Adrenal gland (tissue), 12 donors: ENCODE measurements around the gene MEGF11. TPM values are rescaled to one million over a fixed set of nuclear protein-coding genes. Genes with fewer than 3 reads are reported as not detected.

Experiments used
- DNase-seq, 7 donors: peaks; one replicate each; pipeline ENCODE4 v3.0.0-alpha.2; 2019 to 2020
- H3K27ac ChIP-seq, 5 donors: fragments of 200-600 bp; sonication (generic) in 4 of 5; 1 replicate in 3 of 5; 2 replicates in 2 of 5; pipeline versions ENCODE4 v1.5.1 to v1.8.0; 2016 to 2020; ENCODE audit warnings: mild to moderate bottlenecking in 1 of 5
- H3K27me3 ChIP-seq: fragments of 200-600 bp; 2 replicates; pipeline ENCODE4 v1.8.0; 2021
- H3K36me3 ChIP-seq, 2 donors: fragments of 200-600 bp; replicated peaks in 1 of 2; 1 replicate in 1 of 2; 2 replicates in 1 of 2; pipeline versions ENCODE4 v1.5.1 to v1.8.0; 2018 to 2022
- H3K4me1 ChIP-seq, 2 donors: fragments of 200-600 bp; replicated peaks in 1 of 2; 1 replicate in 1 of 2; 2 replicates in 1 of 2; pipeline versions ENCODE4 v1.5.1 to v1.8.0; 2018 to 2021
- H3K4me3 ChIP-seq, 4 donors: fragments of 200-600 bp; sonication (generic) in 3 of 4; one replicate each; pipeline ENCODE4 v1.5.1; 2016 to 2018
- H3K9me3 ChIP-seq, 3 donors: fragments of 200-600 bp; sonication (generic) in 1 of 3; replicated peaks in 1 of 3; 1 replicate in 2 of 3; 2 replicates in 1 of 3; pipeline versions ENCODE4 v1.5.1 to v1.8.0; 2016 to 2021
- CTCF ChIP-seq, 6 experiments: fragments of 450-650 bp in 4 of 6; fragments of 200-600 bp in 2 of 6; sonication (generic) in 1 of 6; IDR thresholded peaks; 1 replicate in 5 of 6; 2 replicates in 1 of 6; pipeline versions ENCODE4 v1.5.1 to v1.8.0; 2016 to 2021; ENCODE audit warnings: antibody characterized with exemption in 6 of 6, mild to moderate bottlenecking in 2 of 6, moderate library complexity in 1 of 6
- POLR2A ChIP-seq, 2 donors: fragments of 450-650 bp; IDR thresholded peaks; one replicate each; pipeline ENCODE4 v1.6.1; 2017; ENCODE audit warnings: antibody characterized with exemption in 2 of 2, mild to moderate bottlenecking in 2 of 2, moderate library complexity in 1 of 2
- WGBS, 4 donors: extraction: QIAGEN DNeasy Blood & Tissue Kit in 2 of 4; methylation state at CpG; one replicate each; pipeline versions ENCODE4 v1.1.5 to v1.1.7; 2013 to 2017; 5-methylcytosine and 5-hydroxymethylcytosine counted together
- intact Hi-C, 2 donors: fragments of 100-400 bp; cut with DNase I; formaldehyde crosslinking; loops; one replicate each; pipeline versions ENCODE4 v1.14.1 to v1.15.0; 2022 to 2023
- polyA plus RNA-seq, 3 donors: library from polyadenylated mRNA; stranded (reverse); fragments of 200-250 nt in 2 of 3; fragments of 350-450 nt in 1 of 3; fragmentation: Illumina TruSeq in 1 of 3; extraction: RNeasy Lipid Tissue Mini Kit (QIAGEN cat#74804) in 1 of 3; gene quantifications; one replicate each; pipeline ENCODE4 v1.2.3, GENCODE V29; 2013 to 2014
- total RNA-seq, 9 donors: library from RNA; depleted of rRNA in 4 of 9; stranded (reverse); fragments of >200 nt in 4 of 9; fragments of 120-200 nt in 1 of 9; fragmentation: NEBNext Ultra II Directional in 1 of 9; extraction: Animal tissue kit (Norgen Biotek cat#: 25700) in 1 of 9; gene quantifications; one replicate each; pipeline versions ENCODE4 v1.1.0 to v1.2.4, GENCODE V29; 2013 to 2023
- donor health status: healthy with polysubstance abuse.
- donor health status: Bipolar disorder and iron deficiency.
- donor health status: DM: yes; HTN: yes; CAD: no.
- donor health status: DM: no; HTN: no; CAD: no.
- donor health status: DM: no; HTN: no; CAD: no.
- donor health status: DM: yes; HTN: yes; CAD: no.

Gene MEGF11
- total and polyA plus RNA-seq, 12 donors = 0.04 to 0.98 (median 0.14) TPM; not detected in 5

GRCh38 chr15:66107070-66107469 lies 146.5 kb downstream of the MEGF11 start:
- Histone ChIP-seq H3K36me3 (no peaks in the 10 kb centered on the region), H3K4me3 (no peak overlapping the region), H3K9me3 (no peaks in the 10 kb centered on the region), H3K27me3 (no peaks in the 10 kb centered on the region), H3K27ac (no peak overlapping the region), H3K4me1 (no peaks in the 10 kb centered on the region)
- WGBS, 4 donors = 81 to 90% (median 82%) methylated on average over 2 to 7 of the region's 7 CpGs; no CpG with 5 or more reads in 1 of the 4 donors
- TF ChIP-seq CTCF (IDR thresholded peaks at IDR 0.05) = no peak
- TF ChIP-seq POLR2A (IDR thresholded peaks at IDR 0.05) = no peak
- intact Hi-C loops = no loop called here
- no peak for DNase-seq

GRCh38 chr15:66105286-66106265 lies 148.0 kb downstream of the MEGF11 start:
- H3K27ac ChIP-seq = no peak overlapping the region
- H3K27me3 ChIP-seq = no peaks in the 10 kb centered on the region
- no peak overlapping the region for H3K4me3 ChIP-seq
- DNase-seq = no peak
- H3K4me1 ChIP-seq = no peaks in the 10 kb centered on the region
- H3K36me3 ChIP-seq = no peaks in the 10 kb centered on the region
- intact Hi-C loops = no loop called here
- TF ChIP-seq CTCF (IDR thresholded peaks at IDR 0.05) (no peak), POLR2A (IDR thresholded peaks at IDR 0.05) (no peak)
- 84 to 89% (median 87%) methylated on average over 9 of the region's 9 CpGs for WGBS, 4 donors
- H3K9me3 ChIP-seq = no peaks in the 10 kb centered on the region

- H3K9me3 ChIP-seq = no peaks in the 10 kb centered on the region
- intact Hi-C loops = no loop called here
- H3K4me1 ChIP-seq = no peaks in the 10 kb centered on the region
- no peak overlapping the region for H3K27ac ChIP-seq
- no peak for DNase-seq
- no peaks in the 10 kb centered on the region for H3K36me3 ChIP-seq
- 80 to 91% (median 86%) methylated on average over 3 of the region's 3 CpGs for WGBS, 4 donors
- TF ChIP-seq POLR2A (IDR thresholded peaks at IDR 0.05) (no peak), CTCF (IDR thresholded peaks at IDR 0.05) (no peak)
- H3K27me3 ChIP-seq = no peaks in the 10 kb centered on the region
- H3K4me3 ChIP-seq = no peak overlapping the region
These were observed 150.3 kb downstream of the MEGF11 start for GRCh38 chr15:66103293-66103590.

DNA sequence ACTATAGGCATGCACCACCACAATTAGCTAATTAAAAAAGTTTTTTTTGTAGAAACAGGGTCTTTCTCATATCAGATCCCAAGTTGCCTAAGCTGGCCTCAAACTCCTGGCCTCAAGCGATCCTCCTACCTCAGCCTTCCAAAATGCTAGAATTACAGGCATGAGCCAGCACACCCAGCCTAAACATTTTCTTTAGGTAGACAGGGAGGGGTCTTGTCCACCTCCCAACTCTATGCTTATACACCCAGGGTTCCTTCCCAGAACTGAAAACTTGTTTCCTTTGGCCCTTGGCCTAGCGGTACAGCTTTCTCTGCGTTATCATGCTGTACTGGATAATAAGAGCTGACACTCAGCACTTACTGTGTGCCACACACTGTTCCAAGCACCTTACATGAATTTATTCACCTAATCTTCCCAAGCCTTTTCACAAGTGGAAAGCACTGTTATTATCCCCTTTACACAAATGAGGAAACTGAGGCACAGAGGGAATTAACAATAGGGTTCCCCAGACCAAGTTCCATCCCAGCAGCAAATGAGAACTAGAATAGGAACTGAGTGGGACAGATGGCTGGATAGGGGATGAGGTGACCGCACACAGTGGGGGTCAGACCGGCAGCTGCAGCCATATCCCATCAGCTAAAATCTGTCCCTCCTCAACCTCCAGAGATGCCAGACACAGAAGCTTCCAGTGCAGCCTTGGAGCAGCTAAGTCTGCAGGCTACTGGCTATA lies 150.8 kb downstream of the MEGF11 start:
- DNase-seq = no peak
- Histone ChIP-seq H3K9me3 (no peaks in the 10 kb centered on the region), H3K36me3 (no peaks in the 10 kb centered on the region), H3K27ac (no peak overlapping the region), H3K4me1 (no peaks in the 10 kb centered on the region), H3K4me3 (no peak overlapping the region), H3K27me3 (no peaks in the 10 kb centered on the region)
- TF ChIP-seq CTCF (IDR thresholded peaks at IDR 0.05) = no peak
- TF ChIP-seq POLR2A (IDR thresholded peaks at IDR 0.05) = no peak
- 90 to 95% (median 91%) methylated on average over 5 of the region's 5 CpGs for WGBS, 4 donors
- intact Hi-C loops = no loop called here
